Gastroesophageal sphincter (tissue), 3 donors: ENCODE results near the gene LIN28B.

ENCODE experiments used
- CTCF ChIP-seq, 4 experiments: fragments of 200-600 bp in 2 of 4; fragments of 450-650 bp in 2 of 4; sonication (generic) in 1 of 4; IDR thresholded peaks; one replicate each; pipeline ENCODE4 v1.5.1; 2017 to 2019; ENCODE audit warnings: antibody characterized with exemption in 4 of 4, mild to moderate bottlenecking in 2 of 4, moderate library complexity in 2 of 4
- EP300 ChIP-seq: sonication (generic); formaldehyde crosslinking; IDR thresholded peaks from one replicate; pipeline ENCODE4 v1.6.1; 2017; ENCODE audit warnings: antibody characterized with exemption, mild to moderate bottlenecking
- POLR2A ChIP-seq, 2 donors: fragments of 450-650 bp; IDR thresholded peaks; one replicate each; pipeline ENCODE4 v1.6.1; 2017; ENCODE audit warnings: antibody characterized with exemption in 2 of 2, mild to moderate bottlenecking in 2 of 2, moderate library complexity in 1 of 2
- POLR2AphosphoS5 ChIP-seq: sonication (generic); formaldehyde crosslinking; IDR thresholded peaks from one replicate; pipeline ENCODE4 v1.6.1; 2017; ENCODE audit warnings: antibody characterized with exemption

GRCh38 chr6:105094133-105094640 is 137.3 kb downstream of the LIN28B start:
- TF ChIP-seq CTCF (IDR thresholded peaks at IDR 0.05) (no peak), EP300 (no peak), POLR2A (IDR thresholded peaks at IDR 0.05) (no peak), POLR2AphosphoS5 (no peak)
